ENCODE data around the gene SEC16A.
"Not testable (repeated sequence)": the region's sequence is repeated elsewhere in the genome, so short reads cannot be mapped to it uniquely, and the experiment has no call there.

The SEC16A gene

DNA sequence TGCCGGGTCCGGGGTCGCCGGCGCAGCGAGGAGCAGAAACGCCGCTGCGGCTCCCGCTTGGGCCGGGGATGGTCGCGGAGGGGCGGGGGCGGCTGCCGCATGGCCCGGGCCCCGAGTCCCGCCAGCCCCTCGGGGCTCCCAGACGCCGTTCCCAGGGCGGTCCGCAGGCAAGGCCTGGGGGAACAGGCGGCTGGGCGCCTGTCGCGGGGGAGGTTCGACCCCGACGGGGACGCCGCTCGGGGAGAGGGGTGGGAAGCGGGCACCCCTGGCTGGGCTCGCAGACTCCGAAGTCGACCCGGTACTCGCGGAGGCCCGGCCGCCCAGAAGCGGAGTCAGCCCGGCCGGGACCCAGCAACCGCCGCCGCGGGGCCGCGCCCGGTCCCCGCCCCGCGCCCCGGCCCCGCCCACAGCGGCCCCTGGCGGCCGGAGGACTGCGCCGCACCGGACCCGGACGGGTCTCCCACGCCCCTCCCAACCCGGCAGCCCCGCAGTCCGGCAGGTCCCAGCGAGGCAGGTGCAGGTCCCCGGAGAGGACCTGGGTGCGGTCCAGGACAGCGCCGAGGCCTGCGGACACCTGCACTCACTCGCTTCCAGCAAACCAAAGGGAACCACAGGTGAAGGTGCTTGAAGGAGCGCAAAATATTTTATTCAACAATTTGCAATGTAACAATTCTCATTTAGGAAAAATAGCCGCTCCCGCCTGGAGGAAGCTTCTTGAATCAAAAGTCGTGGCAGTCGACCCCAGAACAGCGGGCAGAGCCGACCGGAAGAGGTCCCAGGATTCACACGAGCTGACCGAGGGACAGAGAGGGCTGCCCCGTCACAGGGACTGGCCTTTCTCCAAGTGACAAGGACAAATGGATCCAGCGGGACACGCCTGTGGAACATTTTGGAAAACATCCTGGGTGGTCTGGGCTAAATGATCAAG, 43.1 kb downstream of the SEC16A start, which contains the start of gene INPP5E:
TSS of gene INPP5E (minus strand) at position 365 of the 928 bp plus-strand sequence. CDS start 426 bp downstream, outside the sequence.
- DNase-seq (ENCODE audit: low read depth): peak; percentile 78

DNA sequence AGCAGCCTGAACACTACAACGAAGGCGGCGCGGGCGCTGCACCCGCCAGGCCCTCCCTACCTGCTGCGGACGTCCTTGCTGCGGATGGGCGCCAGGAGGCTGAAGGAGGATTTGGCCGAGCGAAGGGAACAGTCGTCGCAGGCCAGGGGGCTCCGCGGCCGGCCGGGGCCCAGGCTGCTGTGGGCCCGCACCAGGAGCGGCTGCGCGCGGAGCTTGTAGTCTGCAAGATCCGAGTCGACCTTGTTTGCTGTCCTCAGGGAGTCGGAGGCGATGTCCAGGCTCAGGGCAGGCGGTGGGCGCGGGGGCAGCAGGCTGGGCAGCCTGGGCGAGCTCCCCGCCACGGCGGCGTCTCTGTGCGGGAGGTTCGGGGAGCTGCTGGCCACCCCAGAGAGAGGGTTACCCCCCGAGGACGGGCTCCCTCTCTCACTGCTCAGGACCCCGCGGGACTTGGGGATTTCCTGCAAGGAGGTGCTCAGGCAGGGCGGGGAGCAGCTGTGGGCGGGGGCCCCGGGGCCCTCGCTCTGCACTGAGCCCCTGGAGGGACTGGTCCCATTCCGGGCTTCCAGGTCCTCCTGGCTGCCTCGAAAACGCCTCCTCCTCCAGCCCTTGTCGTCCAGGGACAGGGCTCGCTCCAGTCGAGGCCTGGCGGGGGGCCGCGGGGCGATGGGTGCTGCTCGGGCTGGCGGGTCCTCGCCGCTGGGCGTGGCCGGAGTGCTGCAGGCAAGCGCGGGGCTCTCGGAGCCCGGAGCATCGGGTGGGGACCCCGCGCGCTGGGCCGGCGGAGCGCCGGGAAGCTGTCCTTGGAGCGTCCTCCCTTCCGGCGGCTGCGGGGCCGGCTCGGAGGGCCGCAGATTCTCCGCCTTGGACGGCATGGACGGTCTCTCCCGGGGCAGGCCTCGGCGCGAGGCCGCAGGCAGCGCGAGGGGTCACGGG, 44.0 kb downstream of the SEC16A start:
- DNase-seq (ENCODE audit: low read depth): peak; percentile 25

DNA sequence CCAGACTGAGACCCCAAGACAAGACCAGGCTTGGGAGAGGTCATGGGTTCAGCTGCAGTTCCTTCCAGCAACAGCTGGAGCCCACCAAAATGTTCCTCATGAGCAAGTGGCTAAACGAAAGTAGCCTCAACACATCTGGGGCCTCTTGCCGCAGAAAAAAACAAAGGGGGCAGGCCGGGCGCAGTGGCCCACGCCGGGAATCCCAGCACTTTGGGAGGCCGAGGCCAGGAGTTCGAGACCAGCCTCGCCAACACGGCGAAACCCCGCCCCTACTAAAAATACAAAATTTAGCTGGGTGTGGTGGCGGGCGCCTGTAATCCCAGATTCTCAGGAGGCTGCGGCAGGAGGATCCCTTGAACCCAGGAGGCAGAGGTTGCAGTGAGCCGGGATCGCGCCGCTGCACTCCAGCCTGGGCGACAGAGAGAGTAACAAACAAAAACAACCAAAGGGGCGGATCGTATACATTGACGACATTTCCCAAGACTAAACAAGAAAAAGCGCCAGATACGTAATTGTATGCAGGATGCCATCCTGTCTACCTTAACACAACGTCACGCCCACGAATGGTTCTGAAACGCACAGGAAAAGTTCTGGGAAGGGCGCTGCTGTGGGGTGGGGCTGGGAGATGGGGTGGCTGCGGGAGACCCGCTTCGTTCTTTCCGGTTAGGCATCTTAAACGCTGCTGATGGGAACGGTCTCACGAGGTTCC, 44.8 kb downstream of the SEC16A start:
- DNase-seq (ENCODE audit: low read depth): no peak

DNA sequence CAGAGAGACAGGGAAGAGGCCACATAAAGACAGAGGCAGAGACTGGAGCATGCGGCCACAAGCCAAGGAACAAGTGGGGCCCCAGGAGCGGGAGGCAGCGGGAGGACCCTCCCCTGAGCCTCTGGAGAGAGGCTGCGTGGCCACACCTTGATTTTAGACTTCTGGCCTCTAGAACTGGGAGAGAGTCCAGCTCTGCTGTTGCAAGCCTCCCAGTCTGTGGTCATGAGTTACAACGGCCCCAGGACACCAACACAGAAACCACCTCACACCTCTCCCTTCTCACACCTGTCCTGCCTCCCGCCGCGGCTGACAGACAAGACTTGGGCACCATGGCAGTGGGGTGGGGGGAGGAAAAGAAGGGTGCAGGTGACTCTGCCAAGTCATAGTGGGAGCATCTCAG, 45.4 kb downstream of the SEC16A start:
- no peak for DNase-seq (ENCODE audit: low read depth)

DNA sequence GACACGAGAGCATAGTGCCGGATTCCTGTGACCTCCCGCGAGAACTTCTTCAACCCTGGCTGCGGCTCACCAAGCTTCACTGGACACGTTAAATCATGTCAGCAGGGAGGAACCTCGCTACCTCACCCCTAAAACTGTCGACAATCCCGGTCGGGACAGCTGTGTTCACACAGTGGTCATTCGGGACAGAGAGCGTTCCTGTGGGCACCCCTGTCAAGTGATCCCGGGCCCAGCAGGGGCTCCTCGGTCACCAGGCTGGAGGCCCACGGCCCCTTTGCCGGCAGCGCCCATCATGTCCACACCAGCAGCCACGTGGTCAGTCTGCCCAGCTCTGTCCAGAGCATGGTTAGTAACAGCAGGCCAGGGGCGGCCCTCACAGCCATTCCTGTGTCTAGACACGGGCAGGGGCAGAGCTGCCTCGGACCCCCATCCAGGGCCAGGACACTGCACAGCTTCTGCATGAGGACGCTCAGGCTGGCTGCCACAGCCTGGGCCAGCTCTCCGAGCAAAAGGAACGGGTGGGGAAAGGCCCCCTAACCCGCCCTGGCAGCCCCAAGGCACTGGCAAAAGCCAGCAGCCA, 46.7 kb downstream of the SEC16A start:
- DNase-seq (ENCODE audit: low read depth): no peak

GRCh38 chr9:136434580-136435169, 48.2 kb downstream of the SEC16A start:
- no peak for DNase-seq (ENCODE audit: low read depth)

- DNase-seq (ENCODE audit: low read depth): no peak
Measured at GRCh38 chr9:136433849-136434579, 48.8 kb downstream of the SEC16A start.

- DNase-seq (ENCODE audit: low read depth): no peak
Measured at GRCh38 chr9:136433043-136433715, 49.7 kb downstream of the SEC16A start.

- no peak for DNase-seq (ENCODE audit: low read depth)
Measured at GRCh38 chr9:136432591-136432990, 50.2 kb downstream of the SEC16A start.

DNA sequence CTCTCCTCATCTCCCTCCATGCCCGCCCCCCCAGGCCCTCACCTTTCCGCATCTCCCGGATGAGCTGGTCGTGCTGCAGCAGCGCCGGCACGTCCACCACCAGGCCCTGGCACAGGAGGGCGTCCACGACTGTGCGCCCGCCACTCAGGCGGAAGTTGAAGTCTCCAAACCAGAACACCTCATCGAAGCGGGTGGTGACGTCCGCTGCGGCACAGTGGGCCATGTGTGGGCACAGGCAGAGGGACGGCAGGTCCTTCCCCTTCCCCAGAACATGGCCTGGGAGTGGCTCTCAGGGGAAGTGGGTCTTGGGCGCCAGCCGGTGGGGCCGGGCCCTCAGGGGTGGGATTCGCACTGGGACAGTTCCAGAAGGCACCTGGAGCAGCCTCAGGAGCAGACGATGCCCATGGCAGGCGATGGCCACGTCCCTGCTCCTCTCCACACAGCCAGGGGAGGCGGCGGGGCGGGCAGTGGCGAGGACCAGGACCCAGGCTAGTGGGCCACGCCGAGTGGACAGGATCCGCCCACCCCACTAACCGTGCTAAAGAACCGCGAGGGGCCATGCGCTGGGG, 51.0 kb downstream of the SEC16A start:
- no peak for DNase-seq (ENCODE audit: low read depth)

DNA sequence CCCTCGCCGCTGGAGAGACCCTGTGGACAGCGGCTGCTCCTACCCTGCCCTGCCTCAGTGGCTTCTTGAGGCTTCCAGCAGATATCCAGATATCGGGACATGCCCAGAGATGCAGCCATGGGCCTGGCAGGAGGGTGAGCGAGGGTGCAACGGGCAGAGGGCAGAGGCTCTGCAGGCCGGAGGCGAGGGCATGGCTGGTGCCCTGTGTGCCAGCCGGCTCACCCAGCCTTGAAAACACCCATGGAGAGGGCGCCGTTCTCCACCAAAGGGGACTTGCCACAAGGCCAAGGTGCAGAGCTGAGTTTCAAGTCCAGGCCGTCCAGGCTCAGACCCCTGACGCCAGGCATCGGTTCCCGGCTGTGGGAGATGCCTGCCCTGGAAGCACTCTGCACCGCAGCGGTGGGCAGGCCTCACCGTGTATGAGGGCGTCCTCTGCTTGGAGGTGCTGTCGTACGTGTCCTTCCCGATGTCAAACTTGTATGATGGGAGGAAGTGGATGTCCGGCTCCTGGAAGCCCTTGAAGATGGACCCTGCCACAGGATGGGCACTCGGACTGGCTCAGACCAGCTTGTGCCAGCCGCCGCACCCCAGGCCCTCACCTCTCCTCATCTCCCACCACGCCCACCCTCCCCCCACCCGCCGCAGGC, 52.1 kb downstream of the SEC16A start:
- DNase-seq (ENCODE audit: low read depth): no peak

GRCh38 chr9:136429683-136430491, 53.0 kb downstream of the SEC16A start:
- no peak for DNase-seq (ENCODE audit: low read depth)

GRCh38 chr9:136429075-136429628, 53.7 kb downstream of the SEC16A start:
- no peak for DNase-seq (ENCODE audit: low read depth)

- no peak for DNase-seq (ENCODE audit: low read depth)
Measured at GRCh38 chr9:136426787-136427186, 56.1 kb downstream of the SEC16A start.

- DNase-seq (ENCODE audit: low read depth): not testable (repeated sequence)
Measured at GRCh38 chr9:136425367-136425766, 57.5 kb downstream of the SEC16A start.

GRCh38 chr9:136424750-136425362, 58.0 kb downstream of the SEC16A start:
- DNase-seq (ENCODE audit: low read depth): no peak

- no peak for DNase-seq (ENCODE audit: low read depth)
Measured at GRCh38 chr9:136423432-136424146, 59.3 kb downstream of the SEC16A start.

Measured in activated gamma-delta T cell treated with anti-CD3 and anti-CD28 coated beads, Interleukin-2, amount 50 U/mL, for 16 hours (primary cell).